ELF-1 (cell line): ENCODE measurements around the gene EIF3B.
"Not testable (repeated sequence)": the region's sequence is repeated elsewhere in the genome, so short reads cannot be mapped to it uniquely, and the experiment has no call there.

Experiments
- DNase-seq: peaks from one replicate; pipeline ENCODE4 v3.0.0-alpha.2; 2016; ENCODE audit warnings: low read depth, low spot score

Gene EIF3B

GRCh38 chr7:2354186-2354938, at the start of gene EIF3B:
Gene EIF3B, plus strand, starts transcription at chr7:2354827. Its CDS starts 95 bp downstream, at chr7:2354922.
- DNase-seq, result peak; percentile 95

DNA sequence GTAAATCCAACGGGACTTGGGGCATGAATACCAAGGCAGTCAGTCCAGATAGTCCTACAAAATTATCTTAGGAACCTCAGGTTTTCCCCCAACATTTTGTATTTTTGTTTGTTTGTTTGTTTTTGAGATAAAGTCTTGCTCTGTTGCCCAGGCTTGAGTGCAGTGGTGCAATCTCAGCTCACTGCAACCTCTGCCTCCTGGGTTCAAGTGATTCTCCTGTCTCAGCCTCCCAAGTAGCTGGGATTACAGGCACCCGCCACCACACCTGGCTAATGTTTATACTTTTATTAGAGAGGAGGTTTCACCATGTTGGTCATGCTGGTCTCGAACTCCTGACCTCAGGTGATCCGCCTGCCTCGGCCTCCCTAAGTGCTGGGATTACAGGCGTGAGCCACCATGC, 49.4 kb upstream of the EIF3B start:
- not testable (repeated sequence) for DNase-seq

DNA sequence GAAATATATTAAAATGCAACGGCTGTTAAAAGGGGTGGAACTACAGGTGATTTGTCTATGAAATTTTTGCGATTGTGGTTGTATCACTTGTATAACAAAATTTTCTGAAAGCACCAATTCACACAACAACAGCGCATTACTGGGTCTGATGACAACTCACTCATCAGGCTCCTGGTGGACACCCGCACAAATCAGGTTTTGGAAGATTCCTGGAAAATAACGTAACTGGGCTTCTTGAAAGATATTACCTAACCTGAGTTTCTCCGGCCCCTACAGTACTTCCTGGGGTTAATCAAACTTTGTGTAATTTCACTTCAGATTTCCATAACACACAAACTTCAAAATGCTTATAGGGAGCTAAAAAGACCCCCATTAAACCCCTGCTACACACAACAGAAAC, 47.9 kb upstream of the EIF3B start:
- DNase-seq, result no peak

DNA sequence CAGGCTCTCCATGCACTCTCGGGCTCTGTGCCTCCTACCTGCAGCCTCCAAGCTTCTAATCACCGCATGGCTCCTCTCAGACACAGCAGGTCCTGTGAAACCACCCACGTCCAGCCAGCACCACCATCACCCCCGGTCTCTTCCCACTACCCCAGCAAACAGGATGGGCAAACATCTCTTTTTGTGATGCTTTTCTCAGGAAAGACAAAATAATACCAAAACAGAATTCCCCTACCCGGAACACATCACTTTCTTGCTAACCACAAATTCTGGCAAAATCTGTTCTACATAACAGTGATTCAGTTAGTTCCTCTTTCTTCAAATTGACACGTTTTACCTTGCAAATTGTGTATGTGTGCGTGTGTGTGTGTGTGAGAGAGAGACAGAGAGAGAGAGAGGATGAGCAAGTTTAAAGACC, 46.9 kb upstream of the EIF3B start:
- no peak for DNase-seq

GRCh38 chr7:2309889-2310331, 44.7 kb upstream of the EIF3B start:
- peak; percentile 94 for DNase-seq

DNA sequence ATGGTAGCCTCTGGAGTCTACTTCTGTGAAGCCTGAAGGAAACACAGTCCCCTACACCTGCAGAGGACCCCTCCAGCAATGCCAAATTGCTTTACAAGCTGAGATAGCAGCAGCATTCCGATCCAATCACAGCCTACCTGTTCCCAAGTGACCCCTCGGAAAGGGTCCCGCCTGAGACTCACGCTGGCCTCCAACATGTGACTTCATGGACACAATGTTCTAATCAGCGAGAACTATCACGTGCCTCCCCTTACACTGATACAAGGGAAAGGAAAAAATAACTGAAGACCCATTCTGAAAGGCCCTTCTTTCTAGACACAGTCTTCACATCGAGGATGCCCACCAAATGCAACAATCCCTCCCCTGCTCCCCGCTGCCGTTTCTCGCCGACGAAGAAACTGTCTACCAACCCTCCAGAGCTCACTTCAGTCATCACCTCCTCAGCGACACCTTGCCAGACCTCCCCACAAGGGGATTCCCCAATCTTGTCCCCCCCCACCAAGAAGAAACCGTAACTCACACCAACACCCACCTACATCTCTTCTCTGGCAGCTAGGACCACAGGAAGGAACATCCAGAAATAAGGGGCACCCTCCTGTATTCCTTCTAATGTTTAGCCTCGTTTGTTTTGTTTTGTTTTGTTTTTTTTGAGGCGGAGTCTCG, 42.2 kb upstream of the EIF3B start:
- peak; percentile 67 for DNase-seq

DNA sequence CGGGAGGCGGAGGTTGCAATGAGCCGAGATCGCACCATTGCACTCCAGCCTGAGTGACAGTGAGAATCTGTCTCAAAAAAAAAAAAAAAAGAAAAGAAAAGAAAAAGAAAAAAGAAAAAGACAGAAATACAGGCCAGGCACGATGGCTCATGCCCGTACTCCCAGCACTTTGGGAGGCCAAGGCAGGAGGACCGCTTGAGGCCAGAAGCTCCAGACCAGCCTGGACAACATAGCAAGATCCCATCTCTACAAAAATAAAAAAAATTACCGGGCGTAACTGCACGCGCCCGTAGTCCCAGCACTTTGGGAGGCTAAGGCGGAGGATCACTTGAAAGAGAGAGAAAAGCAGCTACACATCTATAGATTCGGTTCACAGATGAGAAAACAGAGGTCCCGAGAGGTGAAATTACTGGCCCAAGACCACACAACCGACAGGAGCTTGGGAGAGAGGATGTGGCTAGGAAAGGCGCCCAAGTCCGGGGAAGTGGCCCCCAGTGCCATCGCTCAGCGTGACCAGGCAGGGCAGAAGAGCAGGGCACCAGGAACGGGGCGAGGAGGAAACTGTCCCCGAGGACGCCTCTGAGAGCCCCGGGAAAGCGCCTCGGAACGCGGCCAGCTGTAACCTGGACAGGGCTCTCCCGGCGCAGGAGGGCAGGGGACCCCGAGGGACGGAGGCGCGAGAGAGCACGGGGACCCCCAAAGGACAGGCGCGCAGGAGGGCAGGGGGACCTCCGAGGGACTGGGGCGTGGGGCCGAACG, 41.0 kb upstream of the EIF3B start:
- DNase-seq, result no peak

- peak; percentile 84 for DNase-seq
Measured at GRCh38 chr7:2314209-2314955, 40.2 kb upstream of the EIF3B start, which contains the start of gene SNX8. Gene SNX8, minus strand, starts transcription at chr7:2314441. Its CDS starts 20 bp downstream, at chr7:2314421.

DNA sequence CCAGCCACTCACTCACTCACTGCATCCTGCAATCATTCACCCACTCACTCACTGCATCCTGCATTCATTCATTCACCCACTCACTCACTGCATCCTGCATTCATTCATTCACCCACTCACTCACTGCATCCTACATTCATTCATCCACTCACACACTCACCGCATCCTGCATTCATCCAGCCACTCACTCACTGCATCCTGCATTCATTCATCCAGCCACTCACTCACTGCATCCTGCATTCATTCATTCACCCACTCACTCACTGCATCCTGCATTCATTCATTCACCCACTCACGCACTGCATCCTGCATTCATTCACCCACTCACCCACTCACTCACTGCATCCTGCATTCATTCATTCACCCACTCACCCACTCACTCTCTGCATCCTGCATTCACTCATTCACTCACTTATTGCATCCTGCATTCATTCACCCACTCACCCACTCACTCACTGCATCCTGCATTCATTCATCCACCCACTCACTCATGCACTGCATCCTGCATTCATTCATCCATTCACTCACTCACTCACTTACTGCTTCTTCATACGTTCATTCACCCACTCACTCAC, 39.6 kb upstream of the EIF3B start:
- not testable (repeated sequence) for DNase-seq

- no peak for DNase-seq
Measured at GRCh38 chr7:2315787-2316186, 38.8 kb upstream of the EIF3B start.

DNA sequence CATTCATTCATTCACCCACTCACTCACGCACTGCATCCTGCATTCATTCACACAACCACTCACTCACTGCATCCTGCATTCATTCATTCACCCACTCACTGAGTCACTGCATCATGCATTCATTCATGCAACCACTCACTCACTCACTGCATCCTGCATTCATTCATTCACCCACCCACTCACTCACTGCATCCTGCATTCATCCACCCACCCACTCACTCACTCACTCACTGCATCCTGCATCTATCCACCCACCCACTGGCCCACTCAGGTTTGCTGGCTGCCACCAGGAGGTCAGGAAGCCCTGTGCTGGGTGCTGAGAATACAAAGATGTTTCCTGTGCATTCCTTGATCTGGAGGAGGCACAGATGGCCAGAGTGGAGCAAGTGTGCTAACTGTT, 38.0 kb upstream of the EIF3B start:
- no peak for DNase-seq

- no peak for DNase-seq
Measured at GRCh38 chr7:2317556-2318293, 36.9 kb upstream of the EIF3B start.

DNA sequence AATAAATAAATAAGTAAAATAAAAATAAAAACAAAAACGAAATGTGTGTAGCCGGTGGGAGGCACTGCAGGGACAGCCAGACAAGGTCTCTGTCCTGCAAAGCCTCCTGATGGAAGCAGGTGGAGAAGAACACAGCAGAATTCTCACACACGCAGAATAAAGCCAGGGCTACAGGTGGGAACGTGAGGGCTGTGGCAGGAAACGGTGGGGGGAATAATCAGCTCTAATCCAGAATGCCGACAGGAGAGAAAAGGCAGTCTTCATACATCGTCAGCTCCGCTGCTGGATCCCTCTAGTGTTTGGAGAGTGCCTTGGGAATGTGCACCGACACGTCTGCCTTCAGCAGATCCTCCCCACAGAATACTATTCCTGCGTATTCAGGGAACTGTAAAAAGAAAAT, 33.6 kb upstream of the EIF3B start:
- DNase-seq, result peak; percentile 67

DNA sequence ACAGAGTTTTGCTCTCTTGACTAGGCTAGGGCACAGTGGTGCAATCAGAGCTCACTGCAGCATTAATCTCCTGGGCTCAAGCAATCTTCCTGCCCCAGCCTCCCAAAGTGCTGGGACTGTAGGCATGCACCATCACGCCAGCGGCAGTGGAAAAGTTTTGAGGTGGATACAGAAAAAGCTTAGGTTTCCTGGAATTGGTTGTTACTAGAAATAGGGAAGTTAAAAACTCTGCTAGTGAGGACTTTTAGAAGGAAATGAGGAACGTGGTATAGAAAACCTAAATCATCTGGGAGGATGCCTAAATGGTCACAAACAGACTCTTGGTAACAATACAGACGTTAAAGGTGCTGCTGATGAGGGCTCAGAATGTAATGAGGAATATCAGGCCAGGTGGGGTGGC, 29.5 kb upstream of the EIF3B start:
- no peak for DNase-seq

GRCh38 chr7:2326951-2327350, 27.7 kb upstream of the EIF3B start:
- no peak for DNase-seq

DNA sequence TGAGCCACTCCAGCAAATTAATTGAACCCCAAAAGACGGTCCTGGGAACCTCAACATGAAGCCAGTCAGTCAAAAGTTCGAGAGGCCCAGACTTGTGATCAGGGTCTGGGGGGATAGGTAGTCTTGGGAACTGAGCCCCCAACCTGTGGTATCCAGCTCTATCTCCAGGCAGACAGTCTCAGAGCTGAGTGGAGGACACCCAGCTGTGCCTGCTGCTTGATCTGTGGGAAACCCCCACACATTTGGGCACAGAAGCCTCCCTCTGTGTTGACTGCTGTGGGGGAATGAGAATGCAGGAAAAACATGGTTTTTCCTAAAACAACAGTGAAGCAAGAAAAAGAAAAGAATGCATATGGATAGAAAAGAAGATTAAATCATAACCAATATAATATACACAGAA, 24.1 kb upstream of the EIF3B start:
- no peak for DNase-seq

- DNase-seq, result no peak
Measured at GRCh38 chr7:2331707-2332106, 22.9 kb upstream of the EIF3B start.

DNA sequence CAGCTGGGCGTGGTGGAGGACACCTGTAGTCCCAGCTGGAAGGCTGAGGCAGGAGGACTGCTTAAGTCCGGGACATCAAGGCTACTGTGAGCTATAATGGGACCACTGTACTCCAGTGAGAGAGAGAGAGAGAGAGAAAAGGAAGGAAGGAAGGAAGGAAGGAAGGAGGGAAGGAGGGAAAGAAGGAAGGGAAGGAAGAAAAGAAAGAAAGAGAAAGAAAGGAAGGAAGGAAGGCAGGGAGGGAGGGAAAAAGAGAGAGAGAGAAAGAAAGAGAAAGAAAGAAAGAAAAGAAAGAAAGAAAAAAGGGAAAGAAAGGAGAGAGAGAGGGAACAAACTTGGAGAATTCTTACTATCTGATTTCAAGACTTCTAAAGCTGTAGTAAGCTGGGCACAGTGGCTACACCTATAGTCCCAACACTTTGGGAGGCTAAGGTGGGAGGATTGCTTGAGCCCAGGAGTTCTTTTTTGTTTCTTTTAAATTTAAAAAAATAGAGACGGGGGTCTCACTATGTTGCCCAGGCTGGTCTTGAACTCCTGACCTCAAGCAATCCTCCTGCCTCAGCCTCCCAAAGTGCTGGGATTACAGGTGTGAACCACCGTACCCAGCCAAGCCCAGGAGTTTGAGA, 21.9 kb upstream of the EIF3B start:
- DNase-seq, result not testable (repeated sequence)

GRCh38 chr7:2336626-2337299, 17.9 kb upstream of the EIF3B start:
- DNase-seq, result no peak
